ENCODE measurements around the gene CPVL. TPM values are rescaled to one million over a fixed set of nuclear protein-coding genes. Genes with fewer than 3 reads are reported as not detected.
A peak's percentile ranks its signal among the peaks of the same experiment; 100 is the strongest.

The CPVL gene
- total RNA-seq, 1 donor from 2014 or later, result 15.2 TPM

GRCh38 chr7:28964056-28964455, 182.3 kb downstream of the CPVL start:
- no peak for TF ChIP-seq CTCF (IDR thresholded peaks at IDR 0.05)
- no peak for DNase-seq (ENCODE audit: low spot score in 2 of 2)
- intact Hi-C loops (cut with DNase I), result no loop called here
- no peak overlapping the region for H3K4me3 ChIP-seq
- no peaks in the 10 kb centered on the region for H3K27me3 ChIP-seq
- H3K9me3 ChIP-seq, result no peaks in the 10 kb centered on the region
- no peak overlapping the region for H3K27ac ChIP-seq
- no peaks in the 10 kb centered on the region for H3K36me3 ChIP-seq
- H3K4me1 ChIP-seq, result no peaks in the 10 kb centered on the region

- Histone ChIP-seq H3K27me3 (peaks cover 8% of the 10 kb centered on the region), H3K36me3 (no peaks in the 10 kb centered on the region), H3K27ac (no peak overlapping the region), H3K4me3 (no peak overlapping the region), H3K4me1 (peaks cover 2 to 9% of the 10 kb centered on the region in 2 donors), H3K9me3 (no peaks in the 10 kb centered on the region)
- intact Hi-C loops (cut with DNase I), result no loop called here
- no peak for DNase-seq (ENCODE audit: low spot score in 2 of 2)
- no peak for TF ChIP-seq CTCF (IDR thresholded peaks at IDR 0.05)
These were observed 184.4 kb downstream of the CPVL start for GRCh38 chr7:28961972-28962371.

GRCh38 chr7:28960071-28960840, 186.1 kb downstream of the CPVL start:
- no peaks in the 10 kb centered on the region for H3K9me3 ChIP-seq
- no peak overlapping the region for H3K27ac ChIP-seq
- DNase-seq (ENCODE audit: low spot score in 2 of 2), result no peak
- peaks cover 25% of the 10 kb centered on the region for H3K27me3 ChIP-seq
- no peak for TF ChIP-seq CTCF (IDR thresholded peaks at IDR 0.05)
- intact Hi-C loops (cut with DNase I), result no loop called here
- peaks cover 6 to 21% of the 10 kb centered on the region in 2 donors for H3K4me1 ChIP-seq
- H3K36me3 ChIP-seq, result no peaks in the 10 kb centered on the region
- H3K4me3 ChIP-seq, result no peak overlapping the region

- Histone ChIP-seq H3K4me3 (peak overlapping the region in 1 of 2 donors; percentile 48), H3K4me1 (peaks cover 6 to 21% of the 10 kb centered on the region in 2 donors), H3K27me3 (peaks cover 27% of the 10 kb centered on the region), H3K9me3 (no peaks in the 10 kb centered on the region), H3K27ac (no peak overlapping the region), H3K36me3 (no peaks in the 10 kb centered on the region)
- intact Hi-C loops (cut with DNase I), result no loop called here
- no peak for DNase-seq (ENCODE audit: low spot score in 2 of 2)
- TF ChIP-seq CTCF (IDR thresholded peaks at IDR 0.05), result no peak
These were observed 187.4 kb downstream of the CPVL start for GRCh38 chr7:28958980-28959347.

- intact Hi-C loops (cut with DNase I), result no loop called here
- Histone ChIP-seq H3K9me3 (no peaks in the 10 kb centered on the region), H3K36me3 (no peaks in the 10 kb centered on the region), H3K4me3 (peak within 1 kb of the TSS; percentile 48 to 58), H3K27me3 (peaks cover 27% of the 10 kb centered on the region), H3K27ac (no peak within 1 kb of the TSS), H3K4me1 (peaks cover 6 to 21% of the 10 kb centered on the region in 2 donors)
- peak in 1 of 2 donors; percentile 67 for DNase-seq (ENCODE audit: low spot score in 2 of 2)
- no peak for TF ChIP-seq CTCF (IDR thresholded peaks at IDR 0.05)
These were observed 187.9 kb downstream of the CPVL start, which contains the start of gene TRIL for GRCh38 chr7:28958235-28958979. Gene TRIL, minus strand, starts transcription at chr7:28958330. Its CDS starts 284 bp downstream, at chr7:28958046.

Measured in ascending aorta (tissue), 2 donors.